Endothelial cell of umbilical vein (primary cell): Measurements from ENCODE around the gene EEFSEC. TPM values are rescaled to one million over a fixed set of nuclear protein-coding genes. Genes with fewer than 3 reads are reported as not detected.

Source experiments
- BruUV-seq: library from RNA; stranded (reverse); fragments of 400-500 nt; replicated peaks from 2 replicates; lab custom pipeline; 2021; lab: Mats Ljungman, UMichigan
- CTCF ChIA-PET: fragments of 300-600, 350-600 bp; sonication (Branson Sonifier 250); formaldehyde crosslinking; loops from one replicate; lab custom pipeline; 2021; ENCODE audit warnings: antibody characterized with exemption, inconsistent platforms; lab: Charles Lee
- POLR2A ChIA-PET: fragments of 300-600, 350-600 bp; sonication (Branson Sonifier 250); formaldehyde crosslinking; loops from one replicate; lab custom pipeline; 2021; ENCODE audit warnings: antibody characterized with exemption, inconsistent platforms; lab: Charles Lee
- DNase-seq: peaks from one replicate; pipeline ENCODE4 v3.0.0-alpha.2; 2011; ENCODE audit warnings: low read depth, low spot score
- FAIRE-seq: peaks from 2 replicates; lab custom pipeline; 2011; peaks lifted over from hg19 to GRCh38; lab: Jason Lieb, UNC
- H2AFZ ChIP-seq: 2 replicates; pipeline ENCODE4 v1.6.0; 2012; ENCODE audit warnings: low read depth, low read length, control low read depth, inconsistent platforms
- H3K27ac ChIP-seq: 2 replicates; pipeline ENCODE4 v1.5.1; 2011; ENCODE audit warnings: low read depth, mild to moderate bottlenecking, control low read depth, low read length, moderate library complexity; ENCODE audit not compliant: insufficient read depth
- H3K27me3 ChIP-seq, 2 experiments: 2 replicates each; pipeline versions ENCODE4 v1.6.0 to v1.6.1; 2011; ENCODE audit warnings: low read length in 2 of 2, mixed read lengths in 1 of 2; ENCODE audit not compliant: control insufficient read depth in 2 of 2, insufficient read depth in 2 of 2
- H3K36me3 ChIP-seq, 2 experiments: 2 replicates in 1 of 2; 3 replicates in 1 of 2; pipeline ENCODE4 v1.5.1; 2011; ENCODE audit warnings: low read length in 2 of 2, mild to moderate bottlenecking in 1 of 2, moderate library complexity in 1 of 2; ENCODE audit not compliant: control insufficient read depth in 2 of 2, insufficient read depth in 2 of 2; ENCODE audit errors: extremely low read depth in 1 of 2
- H3K4me1 ChIP-seq: 3 replicates; pipeline ENCODE4 v1.5.1; 2011; ENCODE audit warnings: mild to moderate bottlenecking, low read length; ENCODE audit not compliant: control insufficient read depth, insufficient read depth; ENCODE audit errors: extremely low read depth
- H3K4me2 ChIP-seq: 2 replicates; pipeline ENCODE4 v1.6.1; 2011; ENCODE audit warnings: low read length, control low read depth, mixed read lengths; ENCODE audit not compliant: insufficient read depth
- H3K4me3 ChIP-seq, 3 experiments: fragments of 200-600 bp in 1 of 3; sonication (generic), shearing (Covaris generic) in 1 of 3; replicated peaks in 1 of 3; 2 replicates each; pipeline ENCODE4 v1.5.1; 2011 to 2016; ENCODE audit warnings: control low read depth in 3 of 3, low read length in 3 of 3, mild to moderate bottlenecking in 2 of 3, inconsistent platforms in 1 of 3, low read depth in 1 of 3, moderate library complexity in 1 of 3; ENCODE audit not compliant: insufficient read depth in 1 of 3
- H3K79me2 ChIP-seq: 2 replicates; pipeline ENCODE4 v1.6.0; 2012; ENCODE audit warnings: low read length, inconsistent platforms; ENCODE audit not compliant: control insufficient read depth, insufficient read depth
- H3K9ac ChIP-seq: replicated peaks from 2 replicates; pipeline ENCODE3; 2011; ENCODE audit warnings: low read length, control low read depth; ENCODE audit not compliant: insufficient read depth; ENCODE audit errors: extremely low read depth
- H3K9me1 ChIP-seq: replicated peaks from 3 replicates; pipeline ENCODE4 v1.6.0; 2011; ENCODE audit warnings: mild to moderate bottlenecking, low read length; ENCODE audit not compliant: control insufficient read depth, insufficient read depth; ENCODE audit errors: extremely low read depth
- H3K9me3 ChIP-seq: replicated peaks from 2 replicates; pipeline ENCODE4 v1.5.1; 2012; ENCODE audit warnings: low read length, inconsistent platforms; ENCODE audit not compliant: control insufficient read depth, insufficient read depth
- H4K20me1 ChIP-seq: replicated peaks from 2 replicates; pipeline ENCODE3; 2011; ENCODE audit warnings: mild to moderate bottlenecking, low read length; ENCODE audit not compliant: control insufficient read depth, insufficient read depth; ENCODE audit errors: extremely low read depth
- CTCF ChIP-seq, 2 donors: IDR thresholded peaks; 1 replicate in 1 of 2; 2 replicates in 1 of 2; pipeline ENCODE4 v1.5.1; 2011; ENCODE audit warnings: low read length in 2 of 2, mild to moderate bottlenecking in 2 of 2, moderate library complexity in 2 of 2, control low read depth in 1 of 2, inconsistent platforms in 1 of 2, low read depth in 1 of 2; ENCODE audit not compliant: insufficient read depth in 1 of 2; ENCODE audit errors: extremely low read depth in 1 of 2
- EZH2 ChIP-seq: IDR thresholded peaks from 2 replicates; pipeline ENCODE4 v1.6.1; 2012; ENCODE audit warnings: borderline replicate concordance, low read depth, mild to moderate bottlenecking, moderate library complexity, low read length, inconsistent platforms; ENCODE audit not compliant: severe bottlenecking
- FOS ChIP-seq: IDR thresholded peaks from 2 replicates; pipeline ENCODE4 v1.6.1; 2011; ENCODE audit warnings: mild to moderate bottlenecking, low read length, moderate library complexity, borderline replicate concordance; ENCODE audit not compliant: insufficient read depth
- GATA2 ChIP-seq: IDR thresholded peaks from 2 replicates; pipeline ENCODE4 v1.7.0; 2011; ENCODE audit warnings: low read depth, mild to moderate bottlenecking, moderate library complexity, mixed read lengths, low read length; ENCODE audit not compliant: insufficient read length, insufficient read depth
- JUN ChIP-seq: IDR thresholded peaks from 2 replicates; pipeline ENCODE4 v1.6.1; 2011; ENCODE audit warnings: borderline replicate concordance, low read depth; ENCODE audit not compliant: insufficient read length, insufficient read depth
- MAX ChIP-seq: IDR thresholded peaks from 2 replicates; pipeline ENCODE4 v1.6.1; 2011; ENCODE audit not compliant: insufficient read depth, insufficient read length
- MYC ChIP-seq: IDR thresholded peaks from one replicate; pipeline ENCODE4 v1.6.1; 2011; ENCODE audit warnings: mild to moderate bottlenecking, low read depth, low read length
- POLR2A ChIP-seq: IDR thresholded peaks from 2 replicates; pipeline ENCODE4 v1.6.1; 2012; ENCODE audit warnings: low read depth, mild to moderate bottlenecking, control low read depth, low read length
- POLR2AphosphoS5 ChIP-seq: IDR thresholded peaks from 2 replicates; pipeline ENCODE4 v1.6.1; 2012; ENCODE audit warnings: low read depth, mild to moderate bottlenecking, control low read depth, low read length, moderate library complexity; ENCODE audit not compliant: insufficient read depth
- dilution Hi-C: fragments of 300-500 bp; cut with MboI; formaldehyde crosslinking; loops from one replicate; pipeline ENCODE4 v1.15.0; 2019; ENCODE audit warnings: low sequenced_read_pairs; ENCODE audit not compliant: extremely low pct_ligation_motif_present
- intact Hi-C: fragments of 100-400 bp; cut with micrococcal nuclease; formaldehyde crosslinking; loops from one replicate; pipeline ENCODE4 v1.10.0; 2022
- polyA plus RNA-seq, 4 experiments: library from polyadenylated mRNA; depleted of rRNA in 3 of 4; stranded (reverse) in 3 of 4; unstranded in 1 of 4; fragments of >200 nt; gene quantifications; 2 replicates each; pipeline versions ENCODE4 v1.2.1 to v1.2.3, GENCODE V29; 2011 to 2012; ENCODE audit warnings: missing spikeins in 1 of 4
- total RNA-seq: library from RNA; stranded (reverse); gene quantifications from 2 replicates; pipeline ENCODE4 v1.2.3, GENCODE V29; 2021

EEFSEC gene
- total and polyA plus RNA-seq, 2 donors (not counting 3 experiments of a cell fraction or from before 2014, with no cell fraction given), result 13.1 to 14.5 TPM

- Histone ChIP-seq H3K4me3 (no peak overlapping the region), H3K79me2 (no peaks in the 10 kb centered on the region), H3K27ac (no peak overlapping the region), H2AFZ (no peak overlapping the region), H3K9me3 (no peaks in the 10 kb centered on the region), H3K36me3 (no peaks in the 10 kb centered on the region), H3K9ac (no peak overlapping the region), H3K4me2 (no peak overlapping the region), H3K4me1 (peaks cover 7% of the 10 kb centered on the region), H3K27me3 (no peaks in the 10 kb centered on the region), H3K9me1 (no peaks in the 10 kb centered on the region), H4K20me1 (no peaks in the 10 kb centered on the region)
- TF ChIP-seq FOS, result no peak
- TF ChIP-seq CTCF (IDR thresholded peaks at IDR 0.05; ENCODE audit: extremely low read depth in 1 of 2, insufficient read depth in 1 of 2, low read depth in 1 of 2, low read length in 2 of 2), result no peak
- TF ChIP-seq JUN, result no peak
- TF ChIP-seq GATA2, result no peak
- TF ChIP-seq EZH2, result no peak
- no peak for TF ChIP-seq MAX
- no peak for TF ChIP-seq MYC
- no peak for TF ChIP-seq POLR2A
- TF ChIP-seq POLR2AphosphoS5, result no peak
- ChIA-PET POLR2A (no interaction called here), CTCF (interaction anchor here (1.0 to 1.4 kb wide), 5 partner anchors 15 to 213 kb away, joined by 3 to 4 read pairs (median 3); no protein-coding TSS in a partner anchor)
- intact Hi-C loops, result no loop called here
- BruUV-seq, result no TSS peak
- dilution Hi-C loops, result no loop called here
- DNase-seq (peak; percentile 86), FAIRE-seq (peak; percentile 82)
Measured at GRCh38 chr3:128383316-128384235, 230.3 kb downstream of the EEFSEC start.
